ENCODE data around the gene TRIM14. TPM values are rescaled to one million over a fixed set of nuclear protein-coding genes. Genes with fewer than 3 reads are reported as not detected.

The TRIM14 gene
- total RNA-seq, 1 experiment from 2014 or later, result 12.5 TPM

DNA sequence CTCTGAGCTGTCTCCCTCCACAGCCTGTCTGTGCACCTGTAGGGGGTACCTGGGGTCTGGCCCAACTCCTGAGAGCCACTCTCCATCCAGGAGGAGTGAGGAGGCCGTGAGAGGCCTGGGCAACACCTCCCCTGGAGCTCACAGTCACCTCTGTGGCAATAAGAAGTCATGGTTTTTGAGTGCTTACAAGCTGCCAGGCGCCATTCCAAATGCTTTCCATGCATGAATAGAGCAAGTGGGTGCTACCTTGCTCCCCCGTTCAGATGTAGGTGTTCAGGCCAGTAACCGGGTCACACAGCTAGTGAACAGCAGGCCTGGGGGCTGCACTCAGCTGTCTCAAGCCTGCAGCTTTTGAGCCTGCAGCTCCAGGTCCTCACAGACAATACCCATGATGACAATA, 42.8 kb upstream of the TRIM14 start:
- H3K56ac ChIP-seq (ENCODE audit: insufficient read length, low read depth, low read length), result no peak overlapping the region
- no peaks in the 10 kb centered on the region for H4K20me1 ChIP-seq (ENCODE audit: control insufficient read depth, insufficient read depth, insufficient read length)
- H3K27me3 Mint-ChIP-seq (ENCODE audit: low read depth), result no peaks in the 10 kb centered on the region
- no peak overlapping the region for H3K4me2 ChIP-seq (ENCODE audit: insufficient read depth, insufficient read length, low read length)
- H3K23ac ChIP-seq (ENCODE audit: insufficient read length, low read depth, low read length), result no peak overlapping the region
- no peaks in the 10 kb centered on the region for H3K23me2 ChIP-seq (ENCODE audit: insufficient read length, low read depth, low read length, poor library complexity, severe bottlenecking)
- H3K79me2 ChIP-seq (ENCODE audit: insufficient read depth, low read length), result no peaks in the 10 kb centered on the region; the same call in none of the 2 replicates
- no peak overlapping the region for H2BK15ac ChIP-seq (ENCODE audit: low read depth, low read length)
- no peaks in the 10 kb centered on the region for H3K27me3 ChIP-seq (ENCODE audit: insufficient read depth, low read length)
- 0 out of 7 replicates have a peak, but pooled peaks cover 0 to 2% (median 0%) of the 10 kb centered on the region in 3 experiments for H3K36me3 Mint-ChIP-seq (ENCODE audit: insufficient read depth in 1 of 3, low read depth in 3 of 3)
- no peak overlapping the region for H2BK120ac ChIP-seq (ENCODE audit: low read depth, low read length, poor library complexity, severe bottlenecking)
- no peak overlapping the region for H2BK5ac ChIP-seq (ENCODE audit: insufficient read length, low read length)
- TF ChIP-seq, protein P1, sequence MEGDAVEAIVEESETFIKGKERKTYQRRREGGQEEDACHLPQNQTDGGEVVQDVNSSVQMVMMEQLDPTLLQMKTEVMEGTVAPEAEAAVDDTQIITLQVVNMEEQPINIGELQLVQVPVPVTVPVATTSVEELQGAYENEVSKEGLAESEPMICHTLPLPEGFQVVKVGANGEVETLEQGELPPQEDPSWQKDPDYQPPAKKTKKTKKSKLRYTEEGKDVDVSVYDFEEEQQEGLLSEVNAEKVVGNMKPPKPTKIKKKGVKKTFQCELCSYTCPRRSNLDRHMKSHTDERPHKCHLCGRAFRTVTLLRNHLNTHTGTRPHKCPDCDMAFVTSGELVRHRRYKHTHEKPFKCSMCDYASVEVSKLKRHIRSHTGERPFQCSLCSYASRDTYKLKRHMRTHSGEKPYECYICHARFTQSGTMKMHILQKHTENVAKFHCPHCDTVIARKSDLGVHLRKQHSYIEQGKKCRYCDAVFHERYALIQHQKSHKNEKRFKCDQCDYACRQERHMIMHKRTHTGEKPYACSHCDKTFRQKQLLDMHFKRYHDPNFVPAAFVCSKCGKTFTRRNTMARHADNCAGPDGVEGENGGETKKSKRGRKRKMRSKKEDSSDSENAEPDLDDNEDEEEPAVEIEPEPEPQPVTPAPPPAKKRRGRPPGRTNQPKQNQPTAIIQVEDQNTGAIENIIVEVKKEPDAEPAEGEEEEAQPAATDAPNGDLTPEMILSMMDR (conservative IDR thresholded peaks at IDR 0.05), result no peak
- no peak overlapping the region for H2BK20ac ChIP-seq (ENCODE audit: low read depth, low read length, poor library complexity, severe bottlenecking)
- no peak overlapping the region for H4K8ac ChIP-seq (replicated peaks; ENCODE audit: insufficient read length, low read depth, low read length)
- no peaks in the 10 kb centered on the region for H3K9me3 Mint-ChIP-seq
- WGBS (ENCODE audit: extremely low coverage, insufficient read length, low lambda C conversion rate), result no CpG with 5 or more reads among the region's 4 CpGs
- H3K14ac ChIP-seq (ENCODE audit: insufficient read depth, low read length), result no peak overlapping the region
- H3K9me3 ChIP-seq (ENCODE audit: control insufficient read depth, low read depth, low read length), result no peaks in the 10 kb centered on the region
- H3K27ac ChIP-seq (ENCODE audit: insufficient read length, low read depth, low read length), result no peak overlapping the region
- H3T11ph ChIP-seq (ENCODE audit: low read length), result no peak overlapping the region
- H3K4me1 Mint-ChIP-seq, result peaks cover 3 to 12% of the 10 kb centered on the region in 2 experiments; a peak in 3 of 4 replicates
- no peak for DNase-seq
- no peak overlapping the region for H3K4me3 Mint-ChIP-seq
- 0 out of 2 replicates have a peak, but pooled peaks cover 2% of the 10 kb centered on the region for H3K4me1 ChIP-seq (ENCODE audit: insufficient read depth, low read length)
- no peak overlapping the region for H3K18ac ChIP-seq (ENCODE audit: insufficient read length, low read depth, low read length)
- no peak overlapping the region for H4K91ac ChIP-seq (ENCODE audit: insufficient read length, low read depth, low read length)
- H2BK12ac ChIP-seq (ENCODE audit: insufficient read length, low read depth, low read length), result no peak overlapping the region
- H2AFZ ChIP-seq (ENCODE audit: low read length), result no peak overlapping the region
- 0 out of 7 replicates have a peak overlapping the region, but pooled peaks of 1 of the 3 experiments have one; percentile 38 for H3K27ac Mint-ChIP-seq
- no peak overlapping the region for H3K9ac ChIP-seq (ENCODE audit: extremely low read depth, insufficient read length, low read length)
- H3K4ac ChIP-seq (ENCODE audit: low read depth, low read length), result no peak overlapping the region
- H3K79me1 ChIP-seq (ENCODE audit: insufficient read depth, low read depth, low read length, poor library complexity, severe bottlenecking), result no peaks in the 10 kb centered on the region
- H2AK5ac ChIP-seq (ENCODE audit: insufficient read length, low read length), result no peak overlapping the region
- H4K5ac ChIP-seq (ENCODE audit: insufficient read length, low read depth, low read length), result no peak overlapping the region
